HepG2 (cell line): Measurements from ENCODE around the gene ACD. TPM values are rescaled to one million over a fixed set of nuclear protein-coding genes. Genes with fewer than 3 reads are reported as not detected.

Experiments
- ATAC-seq: fragments of 200-7000 bp; cut with Tn5 transposase; 3 replicates; pipeline ENCODE4 v1.9.1; 2020; ENCODE audit warnings: mild to moderate bottlenecking, moderate library complexity
- BruUV-seq: library from RNA; stranded (reverse); fragments of 400-500 nt; replicated peaks from 2 replicates; lab custom pipeline; 2021; lab: Mats Ljungman, UMichigan
- CTCF ChIA-PET: fragments of 300-600 bp; formaldehyde crosslinking; extraction: SDS; loops from one replicate; lab custom pipeline; 2021; ENCODE audit warnings: low total read pairs, inconsistent platforms, low intra/inter-chr PET ratio; lab: Yijun Ruan, JAX
- POLR2A ChIA-PET: fragments of 350-600 bp; sonication (Branson Sonifier 250); formaldehyde crosslinking; loops from one replicate; lab custom pipeline; 2020; ENCODE audit warnings: antibody characterized with exemption, inconsistent platforms; lab: Yijun Ruan, JAX
- DNase-seq: peaks from one replicate; pipeline ENCODE4 v3.0.0-alpha.2; 2015; ENCODE audit warnings: low spot score
- FAIRE-seq: peaks from 3 replicates; lab custom pipeline; 2011; peaks lifted over from hg19 to GRCh38; lab: Jason Lieb, UNC
- H2AFZ ChIP-seq: one replicate; pipeline ENCODE4 v1.6.1; 2011; ENCODE audit warnings: low read length, inconsistent platforms
- H3K27ac ChIP-seq: fragments of 300-600 bp; 3 replicates; pipeline ENCODE4 v1.8.0; 2011; ENCODE audit warnings: mixed run types, mild to moderate bottlenecking, mixed read lengths, low read length, inconsistent platforms; ENCODE audit not compliant: insufficient read depth; ENCODE audit errors: extremely low read length
- H3K27me3 ChIP-seq, 2 experiments: fragments of 200-600 bp in 1 of 2; 2 replicates in 1 of 2; 3 replicates in 1 of 2; pipeline versions ENCODE4 v1.6.0 to v1.8.0; 2011; ENCODE audit warnings: low read length in 2 of 2, mild to moderate bottlenecking in 2 of 2, moderate library complexity in 2 of 2, inconsistent platforms in 1 of 2; ENCODE audit not compliant: insufficient read depth in 2 of 2, control insufficient read depth in 1 of 2
- H3K36me3 ChIP-seq, 2 experiments: fragments of 200-600 bp in 1 of 2; replicated peaks in 1 of 2; 2 replicates in 1 of 2; 3 replicates in 1 of 2; pipeline versions ENCODE4 v1.5.1 to v1.8.0; 2011; ENCODE audit warnings: low read length in 2 of 2, inconsistent platforms in 1 of 2; ENCODE audit not compliant: insufficient read depth in 2 of 2, control insufficient read depth in 1 of 2
- H3K4me1 ChIP-seq: 2 replicates; pipeline ENCODE4 v1.5.1; 2012; ENCODE audit warnings: low read length, inconsistent platforms; ENCODE audit not compliant: insufficient read depth
- H3K4me2 ChIP-seq: 2 replicates; pipeline ENCODE4 v1.6.0; 2011; ENCODE audit warnings: low read depth, low read length, inconsistent platforms
- H3K4me3 ChIP-seq, 3 experiments: fragments of 200-600 bp in 1 of 3; sonication (generic), shearing (Covaris generic) in 1 of 3; replicated peaks in 1 of 3; 2 replicates each; pipeline ENCODE4 v1.5.1; 2011 to 2016; ENCODE audit warnings: low read length in 3 of 3, inconsistent platforms in 2 of 3, low read depth in 2 of 3, mild to moderate bottlenecking in 2 of 3, control low read depth in 1 of 3, mixed read lengths in 1 of 3; ENCODE audit not compliant: insufficient read depth in 1 of 3
- H3K79me2 ChIP-seq: one replicate; pipeline ENCODE4 v1.6.1; 2011; ENCODE audit warnings: low read length, inconsistent platforms; ENCODE audit not compliant: insufficient read depth
- H3K9ac ChIP-seq: 2 replicates; pipeline ENCODE4 v1.6.0; 2011; ENCODE audit warnings: mild to moderate bottlenecking, low read depth, low read length, inconsistent platforms; ENCODE audit not compliant: insufficient read depth
- H3K9me3 ChIP-seq: 2 replicates; pipeline ENCODE4 v1.5.1; 2012; ENCODE audit warnings: mild to moderate bottlenecking, low read length
- H4K20me1 ChIP-seq: 2 replicates; pipeline ENCODE4 v1.6.0; 2011; ENCODE audit warnings: inconsistent platforms, mild to moderate bottlenecking, low read length, moderate library complexity; ENCODE audit not compliant: insufficient read depth
- EZH2 ChIP-seq: conservative IDR thresholded peaks from 2 replicates; pipeline ENCODE4 v1.6.1; 2012; ENCODE audit warnings: mild to moderate bottlenecking, low read depth, low read length, moderate library complexity
- HOXA3 ChIP-seq: sonication (generic); formaldehyde crosslinking; IDR thresholded peaks from 2 replicates; pipeline ENCODE4 v1.5.0; 2020; ENCODE audit warnings: missing genetic modification reagents
- MTF2 ChIP-seq: sonication (generic); formaldehyde crosslinking; IDR thresholded peaks from 2 replicates; pipeline ENCODE4 v1.5.0; 2020; ENCODE audit warnings: missing genetic modification reagents, borderline replicate concordance
- NFKB2 ChIP-seq: sonication (generic); formaldehyde crosslinking; IDR thresholded peaks from 2 replicates; pipeline ENCODE4 v1.4.0; 2020; ENCODE audit warnings: missing genetic modification reagents, borderline replicate concordance
- NKX3-1 ChIP-seq: sonication (generic); formaldehyde crosslinking; IDR thresholded peaks from 2 replicates; pipeline ENCODE4 v1.5.0; 2020; ENCODE audit warnings: missing genetic modification reagents
- PPARG ChIP-seq: conservative IDR thresholded peaks from 2 replicates; pipeline ENCODE4 v1.6.1; 2016; ENCODE audit warnings: missing biosample characterization, missing genetic modification reagents
- RAD51 ChIP-seq: fragments of 450-650 bp; IDR thresholded peaks from 2 replicates; pipeline ENCODE4 v1.6.1; 2016; ENCODE audit warnings: borderline replicate concordance
- RFX3 ChIP-seq: IDR thresholded peaks from 2 replicates; pipeline ENCODE4 v1.6.1; 2016; ENCODE audit warnings: missing biosample characterization, missing genetic modification reagents
- ZFY ChIP-seq: sonication (generic); formaldehyde crosslinking; IDR thresholded peaks from 2 replicates; pipeline ENCODE4 v1.4.0; 2020; ENCODE audit warnings: missing genetic modification reagents
- ZKSCAN5 ChIP-seq: sonication (generic); formaldehyde crosslinking; IDR thresholded peaks from 2 replicates; pipeline ENCODE4 v1.5.1; 2020; ENCODE audit warnings: mild to moderate bottlenecking, missing genetic modification reagents
- ZSCAN20 ChIP-seq: sonication (generic); formaldehyde crosslinking; IDR thresholded peaks from 2 replicates; pipeline ENCODE4 v1.4.0; 2020; ENCODE audit warnings: missing genetic modification reagents, mild to moderate bottlenecking, borderline replicate concordance
- WGBS: methylation state at CpG from one replicate; pipeline ENCODE4 v1.1.6; 2017; ENCODE audit warnings: low lambda C conversion rate; 5-methylcytosine and 5-hydroxymethylcytosine counted together
- in situ Hi-C: cut with HindIII; loops from 2 replicates; pipeline ENCODE4 v1.10.0; 2017; ENCODE audit warnings: low pct_unique_long_range_greater_than_20kb; ENCODE audit not compliant: extremely low pct_ligation_motif_present
- intact Hi-C: fragments of 100-400 bp; cut with micrococcal nuclease; formaldehyde crosslinking; loops from one replicate; pipeline ENCODE4 v1.10.0; 2022; ENCODE audit not compliant: unreplicated experiment
- polyA plus RNA-seq, 8 experiments: library from polyadenylated mRNA; depleted of rRNA in 3 of 8; stranded (reverse) in 7 of 8; unstranded in 1 of 8; fragments of >200 nt; fragmentation: Illumina TruSeq in 4 of 8; extraction: Trizol in 4 of 8; gene quantifications; 2 replicates each; pipeline versions ENCODE4 v1.2.1 to v1.2.3, GENCODE V29; 2011 to 2016; ENCODE audit warnings: low read depth in 4 of 8, missing spikeins in 1 of 8, mixed read lengths in 1 of 8; ENCODE audit not compliant: insufficient read depth in 1 of 8
- total RNA-seq, 5 experiments: library from RNA; depleted of rRNA; stranded (reverse); fragments of >200 nt; fragmentation: Illumina TruSeq; extraction: Trizol; gene quantifications; 2 replicates each; pipeline ENCODE4 v1.2.3, GENCODE V29; 2016; ENCODE audit warnings: low read depth in 1 of 5
- TF ChIP-seq, protein P1 (sequence below): IDR thresholded peaks from 2 replicates; pipeline ENCODE4 v1.6.1; 2016; ENCODE audit warnings: low read depth
- TF ChIP-seq, protein P2 (sequence below): IDR thresholded peaks from 2 replicates; pipeline ENCODE4 v1.6.1; 2016
- TF ChIP-seq, protein P3 (sequence below): sonication (generic); formaldehyde crosslinking; IDR thresholded peaks from 2 replicates; pipeline ENCODE4 v1.5.1; 2020; ENCODE audit warnings: mild to moderate bottlenecking, missing genetic modification reagents
- TF ChIP-seq, protein P4 (sequence below), 2 experiments: IDR thresholded peaks; 2 replicates each; pipeline ENCODE4 v1.6.1; 2011 to 2012; ENCODE audit warnings: low read length in 2 of 2, borderline replicate concordance in 1 of 2, low read depth in 1 of 2, mild to moderate bottlenecking in 1 of 2, moderate library complexity in 1 of 2

ACD gene
- total and polyA plus RNA-seq, 2 of the 13 experiments (the other 11 are each of a cell fraction or from before 2014, with no cell fraction given) = 32.6 to 38.3 TPM

DNA sequence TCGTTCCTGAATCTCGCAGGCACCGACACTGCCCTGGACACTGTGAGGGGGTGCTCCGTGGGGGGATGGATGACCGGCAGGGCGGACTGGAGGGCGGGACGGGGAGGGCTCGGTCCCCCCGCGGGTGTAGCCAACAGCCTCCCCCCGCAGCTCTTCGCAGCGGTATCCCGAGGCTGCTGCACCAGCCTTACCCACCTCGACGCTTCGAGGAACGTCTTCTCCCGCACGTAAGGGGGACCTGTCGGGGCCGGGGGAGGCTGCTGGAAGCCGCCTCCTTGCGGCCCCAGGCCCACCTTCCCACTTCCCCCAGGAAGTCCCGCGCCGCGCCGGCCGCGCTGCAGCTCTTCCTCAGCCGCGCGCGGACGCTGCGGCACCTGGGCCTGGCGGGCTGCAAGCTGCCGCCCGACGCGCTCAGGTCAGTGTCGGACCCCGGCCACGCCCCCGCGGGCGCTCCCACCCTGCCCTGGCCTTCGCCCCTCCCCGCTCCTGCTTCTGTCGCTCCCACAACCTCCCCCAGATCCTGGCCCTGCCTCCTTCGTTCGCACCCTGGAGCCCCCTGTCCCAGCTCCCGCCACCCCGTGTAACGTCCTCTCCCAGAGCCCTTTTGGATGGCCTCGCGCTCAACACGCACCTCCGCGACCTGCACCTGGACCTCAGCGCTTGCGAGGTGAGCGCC lies 11.8 kb downstream of the ACD start:
- in situ Hi-C loops = loop anchor here (5.0 kb wide), 1 partner anchor 101 kb away; no protein-coding TSS in a partner anchor
- Histone ChIP-seq H4K20me1 (peaks cover 11% of the 10 kb centered on the region), H3K36me3 (no peaks in the 10 kb centered on the region), H3K27ac (no peak overlapping the region), H3K9me3 (no peaks in the 10 kb centered on the region), H3K9ac (no peak overlapping the region), H3K4me3 (peak overlapping the region in 1 of 3 experiments; percentile 44; a peak in 1 of 6 replicates), H3K4me1 (peaks cover 33% of the 10 kb centered on the region), H3K27me3 (peaks cover 18 to 75% of the 10 kb centered on the region in 2 experiments), H3K4me2 (peak overlapping the region; percentile 48), H2AFZ (no peak overlapping the region), H3K79me2 (no peaks in the 10 kb centered on the region)
- no TSS peak for BruUV-seq
- DNase-seq = no peak
- no peak for FAIRE-seq
- 0 out of 3 replicates have a peak, but pooled peaks have one; percentile 4 for ATAC-seq
- WGBS = 45% methylated on average over 47 of the region's 65 CpGs
- intact Hi-C loops = no loop called here
- CTCF ChIA-PET = no interaction called here
- POLR2A ChIA-PET = interaction anchor here (0.8 to 1.3 kb wide), 2 partner anchors 12 to 127 kb away, joined by 3 read pairs; partner anchors contain the start of gene ACD
- peak; percentile 82 for TF ChIP-seq MTF2 (CRISPR knock-in tag)
- TF ChIP-seq ZFY (CRISPR knock-in tag) = peak; percentile 30; the same call in 1 of the 2 replicates
- TF ChIP-seq ZSCAN20 (CRISPR knock-in tag) = no peak
- TF ChIP-seq PPARG (CRISPR knock-in tag) = no peak
- peak; percentile 86 for TF ChIP-seq EZH2
- TF ChIP-seq RAD51 = no peak
- TF ChIP-seq ZKSCAN5 (CRISPR knock-in tag) = no peak
- TF ChIP-seq, protein P1, sequence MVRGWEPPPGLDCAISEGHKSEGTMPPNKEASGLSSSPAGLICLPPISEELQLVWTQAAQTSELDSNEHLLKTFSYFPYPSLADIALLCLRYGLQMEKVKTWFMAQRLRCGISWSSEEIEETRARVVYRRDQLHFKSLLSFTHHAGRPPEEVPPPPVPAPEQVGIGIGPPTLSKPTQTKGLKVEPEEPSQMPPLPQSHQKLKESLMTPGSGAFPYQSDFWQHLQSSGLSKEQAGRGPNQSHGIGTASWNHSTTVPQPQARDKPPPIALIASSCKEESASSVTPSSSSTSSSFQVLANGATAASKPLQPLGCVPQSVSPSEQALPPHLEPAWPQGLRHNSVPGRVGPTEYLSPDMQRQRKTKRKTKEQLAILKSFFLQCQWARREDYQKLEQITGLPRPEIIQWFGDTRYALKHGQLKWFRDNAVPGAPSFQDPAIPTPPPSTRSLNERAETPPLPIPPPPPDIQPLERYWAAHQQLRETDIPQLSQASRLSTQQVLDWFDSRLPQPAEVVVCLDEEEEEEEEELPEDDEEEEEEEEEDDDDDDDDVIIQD (CRISPR knock-in tag) = no peak
- TF ChIP-seq, protein P2, sequence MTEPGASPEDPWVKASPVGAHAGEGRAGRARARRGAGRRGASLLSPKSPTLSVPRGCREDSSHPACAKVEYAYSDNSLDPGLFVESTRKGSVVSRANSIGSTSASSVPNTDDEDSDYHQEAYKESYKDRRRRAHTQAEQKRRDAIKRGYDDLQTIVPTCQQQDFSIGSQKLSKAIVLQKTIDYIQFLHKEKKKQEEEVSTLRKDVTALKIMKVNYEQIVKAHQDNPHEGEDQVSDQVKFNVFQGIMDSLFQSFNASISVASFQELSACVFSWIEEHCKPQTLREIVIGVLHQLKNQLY (CRISPR knock-in tag) = no peak
- no peak for TF ChIP-seq RFX3 (CRISPR knock-in tag)
- TF ChIP-seq NKX3-1 = no peak
- TF ChIP-seq, protein P3, sequence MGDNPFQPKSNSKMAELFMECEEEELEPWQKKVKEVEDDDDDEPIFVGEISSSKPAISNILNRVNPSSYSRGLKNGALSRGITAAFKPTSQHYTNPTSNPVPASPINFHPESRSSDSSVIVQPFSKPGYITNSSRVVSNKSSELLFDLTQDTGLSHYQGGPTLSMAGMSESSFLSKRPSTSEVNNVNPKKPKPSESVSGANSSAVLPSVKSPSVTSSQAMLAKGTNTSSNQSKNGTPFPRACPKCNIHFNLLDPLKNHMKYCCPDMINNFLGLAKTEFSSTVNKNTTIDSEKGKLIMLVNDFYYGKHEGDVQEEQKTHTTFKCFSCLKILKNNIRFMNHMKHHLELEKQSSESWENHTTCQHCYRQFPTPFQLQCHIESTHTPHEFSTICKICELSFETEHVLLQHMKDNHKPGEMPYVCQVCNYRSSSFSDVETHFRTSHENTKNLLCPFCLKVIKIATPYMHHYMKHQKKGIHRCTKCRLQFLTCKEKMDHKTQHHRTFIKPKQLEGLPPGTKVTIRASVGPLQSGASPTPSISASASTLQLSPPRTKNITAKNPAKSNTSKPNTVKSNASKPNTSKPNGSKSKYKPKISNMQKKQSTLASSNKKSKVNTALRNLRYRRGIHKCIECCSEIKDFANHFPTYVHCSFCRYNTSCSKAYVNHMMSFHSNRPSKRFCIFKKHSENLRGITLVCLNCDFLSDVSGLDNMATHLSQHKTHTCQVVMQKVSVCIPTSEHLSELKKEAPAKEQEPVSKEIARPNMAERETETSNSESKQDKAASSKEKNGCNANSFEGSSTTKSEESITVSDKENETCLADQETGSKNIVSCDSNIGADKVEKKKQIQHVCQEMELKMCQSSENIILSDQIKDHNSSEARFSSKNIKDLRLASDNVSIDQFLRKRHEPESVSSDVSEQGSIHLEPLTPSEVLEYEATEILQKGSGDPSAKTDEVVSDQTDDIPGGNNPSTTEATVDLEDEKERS = no peak
- 0 out of 2 replicates have a peak, but pooled peaks have one; percentile 8 for TF ChIP-seq HOXA3
- TF ChIP-seq NFKB2 (CRISPR knock-in tag) = 0 out of 2 replicates have a peak, but pooled peaks have one; percentile 38
- TF ChIP-seq, protein P4, sequence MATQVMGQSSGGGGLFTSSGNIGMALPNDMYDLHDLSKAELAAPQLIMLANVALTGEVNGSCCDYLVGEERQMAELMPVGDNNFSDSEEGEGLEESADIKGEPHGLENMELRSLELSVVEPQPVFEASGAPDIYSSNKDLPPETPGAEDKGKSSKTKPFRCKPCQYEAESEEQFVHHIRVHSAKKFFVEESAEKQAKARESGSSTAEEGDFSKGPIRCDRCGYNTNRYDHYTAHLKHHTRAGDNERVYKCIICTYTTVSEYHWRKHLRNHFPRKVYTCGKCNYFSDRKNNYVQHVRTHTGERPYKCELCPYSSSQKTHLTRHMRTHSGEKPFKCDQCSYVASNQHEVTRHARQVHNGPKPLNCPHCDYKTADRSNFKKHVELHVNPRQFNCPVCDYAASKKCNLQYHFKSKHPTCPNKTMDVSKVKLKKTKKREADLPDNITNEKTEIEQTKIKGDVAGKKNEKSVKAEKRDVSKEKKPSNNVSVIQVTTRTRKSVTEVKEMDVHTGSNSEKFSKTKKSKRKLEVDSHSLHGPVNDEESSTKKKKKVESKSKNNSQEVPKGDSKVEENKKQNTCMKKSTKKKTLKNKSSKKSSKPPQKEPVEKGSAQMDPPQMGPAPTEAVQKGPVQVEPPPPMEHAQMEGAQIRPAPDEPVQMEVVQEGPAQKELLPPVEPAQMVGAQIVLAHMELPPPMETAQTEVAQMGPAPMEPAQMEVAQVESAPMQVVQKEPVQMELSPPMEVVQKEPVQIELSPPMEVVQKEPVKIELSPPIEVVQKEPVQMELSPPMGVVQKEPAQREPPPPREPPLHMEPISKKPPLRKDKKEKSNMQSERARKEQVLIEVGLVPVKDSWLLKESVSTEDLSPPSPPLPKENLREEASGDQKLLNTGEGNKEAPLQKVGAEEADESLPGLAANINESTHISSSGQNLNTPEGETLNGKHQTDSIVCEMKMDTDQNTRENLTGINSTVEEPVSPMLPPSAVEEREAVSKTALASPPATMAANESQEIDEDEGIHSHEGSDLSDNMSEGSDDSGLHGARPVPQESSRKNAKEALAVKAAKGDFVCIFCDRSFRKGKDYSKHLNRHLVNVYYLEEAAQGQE (IDR thresholded peaks at IDR 0.05; ENCODE audit: borderline replicate concordance in 1 of 2, low read depth in 1 of 2, low read length in 2 of 2) = no peak
